Astrocyte (in vitro differentiated cells and primary cell): Measurements from ENCODE around the gene UBTD2. TPM values are rescaled to one million over a fixed set of nuclear protein-coding genes. Genes with fewer than 3 reads are reported as not detected.
A peak's percentile ranks its signal among the peaks of the same experiment; 100 is the strongest.

Experiments used
- DNase-seq: peaks from one replicate; pipeline ENCODE4 v3.0.0-alpha.2; 2010; ENCODE audit warnings: low read depth
- FAIRE-seq: peaks from 2 replicates; lab custom pipeline; 2011; peaks lifted over from hg19 to GRCh38; lab: Jason Lieb, UNC
- H2AFZ ChIP-seq: 2 replicates; pipeline ENCODE4 v1.6.0; 2012; ENCODE audit warnings: low read depth, low read length, inconsistent platforms
- H3K27ac ChIP-seq: 2 replicates; pipeline ENCODE4 v1.5.1; 2011; ENCODE audit warnings: low read depth, low read length, inconsistent platforms
- H3K27me3 ChIP-seq: 2 replicates; pipeline ENCODE4 v1.6.0; 2011; ENCODE audit warnings: low read length, inconsistent platforms; ENCODE audit not compliant: insufficient read depth
- H3K36me3 ChIP-seq: 2 replicates; pipeline ENCODE4 v1.5.1; 2011; ENCODE audit warnings: low read length, inconsistent platforms; ENCODE audit not compliant: insufficient read depth
- H3K4me1 ChIP-seq: 2 replicates; pipeline ENCODE4 v1.5.1; 2011; ENCODE audit warnings: low read length, inconsistent platforms; ENCODE audit not compliant: insufficient read depth
- H3K4me2 ChIP-seq: 2 replicates; pipeline ENCODE4 v1.6.0; 2012; ENCODE audit warnings: low read length, inconsistent platforms
- H3K4me3 ChIP-seq: 2 replicates; pipeline ENCODE4 v1.5.1; 2011; ENCODE audit warnings: low read depth, mild to moderate bottlenecking, low read length, inconsistent platforms; ENCODE audit not compliant: insufficient read depth
- H3K79me2 ChIP-seq: 2 replicates; pipeline ENCODE4 v1.6.0; 2012; ENCODE audit warnings: mild to moderate bottlenecking, low read length, inconsistent platforms; ENCODE audit not compliant: insufficient read depth
- H3K9ac ChIP-seq: 2 replicates; pipeline ENCODE4 v1.6.0; 2012; ENCODE audit warnings: mild to moderate bottlenecking, low read length, inconsistent platforms
- H3K9me3 ChIP-seq: 2 replicates; pipeline ENCODE4 v1.5.1; 2012; ENCODE audit warnings: low read depth, mild to moderate bottlenecking, low read length, inconsistent platforms; ENCODE audit not compliant: insufficient read depth
- H4K20me1 ChIP-seq: 2 replicates; pipeline ENCODE4 v1.6.0; 2012; ENCODE audit warnings: low read length, inconsistent platforms; ENCODE audit not compliant: insufficient read depth
- H3K27ac Mint-ChIP-seq: one replicate; pipeline ENCODE4 v1.8.0; 2021; ENCODE audit warnings: mild to moderate bottlenecking, mixed read lengths; ENCODE audit not compliant: unreplicated experiment
- H3K27me3 Mint-ChIP-seq: one replicate; pipeline ENCODE4 v1.8.0; 2021; ENCODE audit warnings: low read depth, mixed read lengths; ENCODE audit not compliant: unreplicated experiment
- H3K36me3 Mint-ChIP-seq: one replicate; pipeline ENCODE4 v1.8.0; 2021; ENCODE audit warnings: low read depth, mixed read lengths; ENCODE audit not compliant: unreplicated experiment
- H3K4me1 Mint-ChIP-seq: one replicate; pipeline ENCODE4 v1.8.0; 2021; ENCODE audit warnings: low read depth, mixed read lengths; ENCODE audit not compliant: unreplicated experiment
- H3K4me3 Mint-ChIP-seq: one replicate; pipeline ENCODE4 v1.8.0; 2021; ENCODE audit warnings: mild to moderate bottlenecking, moderate library complexity, mixed read lengths; ENCODE audit not compliant: unreplicated experiment
- H3K9me3 Mint-ChIP-seq: one replicate; pipeline ENCODE4 v1.8.0; 2021; ENCODE audit warnings: mild to moderate bottlenecking, mixed read lengths; ENCODE audit not compliant: unreplicated experiment
- CTCF ChIP-seq: IDR thresholded peaks from 2 replicates; pipeline ENCODE4 v1.5.1; 2011; ENCODE audit warnings: low read depth, mild to moderate bottlenecking, inconsistent platforms, low read length, moderate library complexity; ENCODE audit not compliant: insufficient read depth
- EZH2 ChIP-seq: IDR thresholded peaks from 2 replicates; pipeline ENCODE4 v1.6.1; 2012; ENCODE audit warnings: mild to moderate bottlenecking, low read length, inconsistent platforms; ENCODE audit not compliant: insufficient read depth
- total RNA-seq: library from RNA; stranded (reverse); gene quantifications from 2 replicates; pipeline ENCODE4 v1.2.1, GENCODE V29; 2021

The UBTD2 gene
- total RNA-seq, 1 donor from 2014 or later: 34.2 TPM

GRCh38 chr5:172243302-172243701 is 40.3 kb downstream of the UBTD2 start:
- Histone ChIP-seq H3K27me3 (no peaks in the 10 kb centered on the region), H3K36me3 (peaks cover 3% of the 10 kb centered on the region), H2AFZ (no peak overlapping the region), H3K4me3 (no peak overlapping the region), H3K27ac (no peak overlapping the region), H3K79me2 (peaks cover 84% of the 10 kb centered on the region), H4K20me1 (peaks cover 80% of the 10 kb centered on the region), H3K4me2 (no peak overlapping the region), H3K4me1 (no peaks in the 10 kb centered on the region), H3K9ac (no peak overlapping the region), H3K9me3 (no peaks in the 10 kb centered on the region)
- Mint-ChIP-seq H3K4me1 (peaks cover 3% of the 10 kb centered on the region), H3K36me3 (peaks cover 10% of the 10 kb centered on the region), H3K9me3 (no peaks in the 10 kb centered on the region), H3K27me3 (no peaks in the 10 kb centered on the region), H3K27ac (no peak overlapping the region), H3K4me3 (no peak overlapping the region)
- no peak for FAIRE-seq
- TF ChIP-seq EZH2: no peak
- no peak for DNase-seq

GRCh38 chr5:172238334-172238733 is 45.2 kb downstream of the UBTD2 start:
- peaks cover 6% of the 10 kb centered on the region for H3K36me3 Mint-ChIP-seq
- H3K27me3 ChIP-seq: no peaks in the 10 kb centered on the region
- H3K4me3 ChIP-seq: no peak overlapping the region
- no peak overlapping the region for H2AFZ ChIP-seq
- H3K4me3 Mint-ChIP-seq: no peak overlapping the region
- H3K27ac Mint-ChIP-seq: no peak overlapping the region
- H3K4me1 ChIP-seq: no peaks in the 10 kb centered on the region
- no peak overlapping the region for H3K27ac ChIP-seq
- DNase-seq (no peak), FAIRE-seq (no peak)
- no peak overlapping the region for H3K4me2 ChIP-seq
- H3K9me3 ChIP-seq: no peaks in the 10 kb centered on the region
- no peaks in the 10 kb centered on the region for H3K27me3 Mint-ChIP-seq
- H3K36me3 ChIP-seq: peaks cover 5% of the 10 kb centered on the region
- H3K79me2 ChIP-seq: peaks cover 82% of the 10 kb centered on the region
- TF ChIP-seq CTCF: no peak
- TF ChIP-seq EZH2: no peak
- H3K9me3 Mint-ChIP-seq: no peaks in the 10 kb centered on the region
- peaks cover 78% of the 10 kb centered on the region for H4K20me1 ChIP-seq
- peaks cover 29% of the 10 kb centered on the region for H3K4me1 Mint-ChIP-seq
- no peak overlapping the region for H3K9ac ChIP-seq

GRCh38 chr5:172235827-172236736 is 47.5 kb downstream of the UBTD2 start:
- Histone ChIP-seq H4K20me1 (peaks cover 62% of the 10 kb centered on the region), H3K27ac (no peak overlapping the region), H3K79me2 (peaks cover 67% of the 10 kb centered on the region), H3K9me3 (no peaks in the 10 kb centered on the region), H3K27me3 (no peaks in the 10 kb centered on the region), H3K36me3 (peaks cover 4% of the 10 kb centered on the region), H2AFZ (no peak overlapping the region), H3K4me1 (no peaks in the 10 kb centered on the region), H3K9ac (no peak overlapping the region), H3K4me2 (no peak overlapping the region), H3K4me3 (no peak overlapping the region)
- DNase-seq (no peak), FAIRE-seq (no peak)
- Mint-ChIP-seq H3K36me3 (peaks cover 9% of the 10 kb centered on the region), H3K9me3 (no peaks in the 10 kb centered on the region), H3K4me3 (peak overlapping the region; percentile 66), H3K27ac (no peak overlapping the region), H3K27me3 (no peaks in the 10 kb centered on the region), H3K4me1 (peaks cover 29% of the 10 kb centered on the region)
- TF ChIP-seq EZH2 (no peak), CTCF (no peak)
